EL (cell line): ENCODE measurements around the gene N4BP3.

Experiments used
- DNase-seq: peaks from one replicate; pipeline ENCODE4 v3.0.0-alpha.2; 2016

The N4BP3 gene

DNA sequence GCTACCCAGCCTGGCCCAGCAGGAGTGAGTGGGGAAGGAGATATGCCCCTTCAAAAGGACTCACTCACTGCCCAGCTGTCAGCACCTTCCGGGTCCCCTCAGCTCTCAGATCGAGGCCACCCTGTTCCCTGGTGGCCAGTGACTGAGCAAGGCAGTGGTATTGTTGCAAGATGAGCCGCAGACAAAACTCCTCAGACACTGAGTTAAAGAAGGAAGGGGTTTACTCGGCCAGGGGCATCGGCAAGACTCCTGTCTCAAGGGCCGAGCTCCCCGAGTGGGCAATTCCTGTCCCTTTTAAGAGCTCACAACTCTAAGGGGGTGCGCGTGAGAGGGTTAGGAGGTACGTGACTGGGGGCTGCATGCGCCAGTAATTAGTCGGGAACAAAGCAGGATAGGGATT, 9.7 kb upstream of the N4BP3 start:
- no peak for DNase-seq

DNA sequence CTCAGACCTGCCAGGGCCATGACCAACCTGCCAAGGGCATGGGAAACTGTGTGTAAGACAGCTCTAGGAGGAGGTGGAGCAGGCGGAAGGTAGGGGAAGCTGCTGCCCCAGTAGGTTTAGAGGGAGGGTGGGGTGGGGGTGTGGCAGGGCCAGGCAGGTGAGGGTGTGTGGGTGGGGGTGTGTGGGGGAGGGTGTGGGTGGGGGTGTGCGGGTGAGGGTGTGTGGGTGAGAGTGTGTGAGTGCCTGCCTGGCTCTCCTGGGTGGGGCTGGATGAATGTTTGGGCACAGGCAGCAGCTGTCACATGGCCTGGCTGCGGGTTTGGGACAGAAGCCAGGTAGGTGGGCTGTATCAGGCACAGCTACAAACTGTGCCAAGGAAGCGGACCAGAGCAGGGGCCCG, 8.8 kb upstream of the N4BP3 start:
- no peak for DNase-seq

DNA sequence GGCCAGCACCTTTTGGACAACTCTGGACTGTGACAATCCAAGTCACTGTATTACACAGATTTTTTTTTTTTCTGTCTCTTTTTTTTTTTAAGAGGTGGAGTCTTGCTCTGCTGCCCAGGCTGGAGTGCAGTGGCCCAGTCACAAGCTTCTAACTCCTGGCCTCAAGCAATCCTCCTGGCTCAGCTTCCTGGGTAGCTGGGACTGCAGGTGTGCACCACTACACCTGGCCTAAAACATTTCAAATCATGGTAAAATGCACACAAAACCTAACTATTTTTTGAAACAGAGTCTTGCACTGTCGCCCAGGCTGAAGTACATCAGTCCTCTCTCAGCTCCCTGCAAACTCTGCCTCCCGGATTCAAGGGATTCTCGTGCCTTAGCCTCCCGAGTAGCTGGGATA, 7.2 kb upstream of the N4BP3 start:
- no peak for DNase-seq

DNA sequence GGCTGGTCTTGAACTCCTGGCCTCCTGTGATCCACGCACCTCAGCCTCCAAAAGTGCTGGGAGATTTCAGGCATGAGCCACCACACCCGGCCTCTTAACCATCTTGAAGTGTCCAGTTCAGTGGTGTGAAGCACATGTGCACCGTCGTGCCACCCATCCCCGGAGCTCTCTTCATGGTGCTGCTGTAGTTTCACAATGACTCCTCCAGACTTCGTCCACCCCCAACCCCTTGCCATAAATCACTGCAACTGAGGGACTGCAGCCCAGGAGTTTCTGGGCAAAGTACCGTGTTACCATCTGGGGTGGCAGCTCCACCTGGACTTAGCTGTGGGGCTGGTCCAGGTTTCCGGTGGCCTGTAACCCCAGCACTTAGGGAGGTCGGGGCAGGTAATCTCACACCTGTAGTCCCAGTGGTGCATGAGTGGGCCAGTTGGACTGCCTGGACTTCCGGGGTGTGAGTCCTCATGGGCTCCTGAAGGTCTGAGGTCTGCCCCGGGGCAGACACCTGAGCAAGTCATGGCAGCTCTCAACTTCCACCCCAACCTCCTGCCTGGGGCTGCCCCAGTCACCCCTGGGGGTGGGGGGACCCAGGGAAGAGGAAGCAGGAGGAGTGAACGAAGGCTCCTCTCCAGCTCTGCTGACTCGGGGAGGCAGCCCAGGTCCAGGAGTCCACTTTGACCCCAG, 6.6 kb upstream of the N4BP3 start:
- DNase-seq, result no peak

DNA sequence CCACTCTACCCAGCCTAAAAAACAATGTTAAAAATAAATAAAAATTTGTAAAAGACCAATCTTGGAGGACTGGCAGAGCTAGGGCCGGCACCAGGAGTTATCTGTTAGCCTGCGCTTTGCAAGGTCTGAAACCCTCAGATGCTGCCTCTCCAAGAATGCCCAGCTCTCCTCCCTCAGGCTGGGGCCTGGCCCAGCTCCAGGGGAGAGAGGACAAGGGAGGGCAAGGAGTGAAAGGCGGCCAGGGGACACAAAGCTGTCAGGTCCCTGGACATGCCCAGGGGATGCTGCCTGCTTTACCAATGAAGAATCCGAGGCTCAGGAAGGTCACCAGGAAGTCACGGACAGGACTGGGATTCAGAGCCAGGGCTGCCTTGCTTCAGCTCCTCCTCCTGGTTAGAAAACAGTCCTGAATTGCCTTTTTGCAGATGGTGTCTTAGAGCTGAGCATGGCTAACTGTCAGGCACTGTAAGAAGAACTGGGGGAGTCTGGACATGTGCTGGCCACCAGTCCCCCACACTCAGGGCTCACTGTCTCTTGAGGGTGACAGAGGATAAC, 5.5 kb upstream of the N4BP3 start:
- DNase-seq, result no peak

DNA sequence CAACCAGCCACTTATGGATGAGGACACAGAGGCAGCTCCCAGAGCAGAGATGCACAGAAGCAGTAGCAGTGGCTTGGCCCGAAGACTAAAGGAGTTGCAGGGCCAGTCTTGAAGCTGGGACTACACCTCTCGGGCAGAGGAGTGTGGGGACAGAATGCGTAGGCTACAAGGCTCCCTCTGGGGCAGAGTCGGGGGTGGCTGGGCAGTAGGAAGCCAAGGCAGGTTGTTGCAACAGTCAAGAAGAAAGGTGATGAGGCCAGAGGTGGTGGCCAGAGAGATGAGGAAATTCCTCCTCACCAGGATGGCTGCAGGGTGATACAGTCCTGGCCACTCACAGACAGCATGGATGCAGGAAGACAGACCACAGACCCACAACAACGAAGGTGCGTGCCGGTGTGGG, 4.9 kb upstream of the N4BP3 start:
- DNase-seq, result no peak

DNA sequence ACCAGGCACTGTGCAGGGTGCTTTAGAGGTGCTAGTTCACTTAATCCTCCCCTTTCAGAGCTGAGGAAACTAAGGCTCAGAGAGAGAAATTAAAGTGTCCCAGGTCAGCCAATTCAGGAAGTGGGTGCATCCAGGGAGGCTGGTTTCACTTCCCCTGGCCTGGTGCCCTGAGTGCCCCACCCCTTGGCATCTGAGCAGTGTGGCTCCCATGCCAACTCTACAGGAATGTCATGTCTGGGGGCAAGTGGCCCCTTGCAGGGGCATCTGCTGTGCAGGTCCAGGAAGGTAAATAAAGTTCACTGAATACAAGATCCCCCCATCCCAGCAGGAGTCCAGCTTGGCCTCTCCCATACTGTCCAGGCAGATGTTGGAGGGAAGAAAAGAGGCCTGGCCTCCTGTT, 4.4 kb upstream of the N4BP3 start:
- no peak for DNase-seq

DNA sequence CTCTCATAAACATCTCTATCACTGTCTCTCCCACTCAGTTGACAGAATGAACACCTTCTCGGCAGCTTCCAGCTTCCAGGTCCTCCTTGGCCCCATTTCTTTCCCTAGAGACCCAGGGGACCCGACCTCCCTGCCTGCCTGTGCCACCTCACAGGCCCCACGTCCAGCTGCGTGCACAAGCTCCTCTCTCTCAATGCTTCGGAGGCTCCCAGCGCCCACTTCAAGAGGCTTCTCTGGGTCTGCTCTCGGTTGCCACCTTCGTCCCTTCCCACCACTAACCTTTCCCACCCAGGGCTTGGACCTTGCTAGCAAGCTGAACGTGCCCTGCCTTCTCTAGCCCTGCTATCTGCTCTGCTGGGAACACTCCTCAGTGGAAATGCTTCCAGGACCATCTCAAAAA, 2.8 kb upstream of the N4BP3 start:
- DNase-seq, result no peak

DNA sequence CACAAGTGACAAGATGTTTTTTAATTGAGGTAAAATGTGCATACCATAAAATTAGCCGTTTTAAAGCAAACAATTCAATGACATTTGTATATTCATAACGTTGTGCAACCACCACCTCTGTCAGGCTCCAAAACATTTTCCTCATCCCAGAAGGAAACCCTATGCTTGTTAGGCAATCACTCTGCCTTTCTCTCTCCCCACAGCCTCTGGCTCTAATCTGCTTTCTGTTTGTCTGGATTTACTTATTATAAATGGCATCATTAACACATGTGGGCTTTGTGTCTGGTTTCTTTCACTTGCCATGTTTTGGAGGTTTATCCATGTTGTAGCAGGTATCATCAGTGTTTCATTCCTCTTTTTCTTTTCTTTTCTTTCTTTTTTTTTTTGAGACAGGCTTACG, 1.4 kb upstream of the N4BP3 start:
- DNase-seq, result no peak

DNA sequence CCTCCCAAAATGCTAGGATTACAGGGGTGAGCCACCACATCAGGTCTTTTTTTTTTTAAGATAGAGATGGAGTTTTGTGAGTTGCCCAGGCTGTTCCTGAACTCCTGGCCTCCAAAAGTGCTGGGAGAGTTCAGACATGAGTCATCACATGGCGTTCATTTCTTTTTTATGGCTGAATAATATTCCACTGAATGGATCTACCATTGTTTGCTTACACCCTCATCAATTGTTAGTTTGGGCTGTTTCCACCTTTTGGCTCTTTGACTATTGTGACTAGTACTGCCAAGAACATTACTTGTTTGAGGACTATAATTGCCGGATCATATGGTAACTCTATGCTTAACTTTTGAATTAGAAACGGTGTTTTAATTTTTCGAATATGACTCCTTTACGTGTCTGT, 787 bp upstream of the N4BP3 start:
- no peak for DNase-seq

DNA sequence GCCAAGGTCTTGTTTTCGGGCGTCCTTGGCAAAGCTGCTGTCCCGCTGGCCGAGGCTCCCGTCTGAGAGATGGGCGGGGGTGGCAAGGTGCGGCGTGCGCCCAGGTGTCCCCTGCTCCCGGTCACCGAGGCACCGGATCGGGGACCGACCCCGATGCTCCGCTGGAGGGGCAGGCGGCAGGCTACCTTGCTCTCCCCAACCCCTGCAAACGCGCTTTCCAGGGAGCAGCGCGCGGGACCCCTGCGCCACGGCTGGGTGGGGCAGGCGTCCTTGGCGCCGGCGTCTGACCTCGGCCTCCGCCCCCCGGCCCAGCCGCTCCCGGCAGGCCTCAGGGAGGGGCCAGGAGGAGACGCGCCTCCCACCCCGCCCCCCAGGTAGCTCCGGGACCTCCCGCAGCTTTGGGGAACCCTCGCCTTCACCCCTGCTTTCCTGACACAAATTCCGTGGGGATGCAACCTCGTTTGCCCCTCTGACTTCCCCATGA, 551 bp downstream of the N4BP3 start:
- no peak for DNase-seq

DNA sequence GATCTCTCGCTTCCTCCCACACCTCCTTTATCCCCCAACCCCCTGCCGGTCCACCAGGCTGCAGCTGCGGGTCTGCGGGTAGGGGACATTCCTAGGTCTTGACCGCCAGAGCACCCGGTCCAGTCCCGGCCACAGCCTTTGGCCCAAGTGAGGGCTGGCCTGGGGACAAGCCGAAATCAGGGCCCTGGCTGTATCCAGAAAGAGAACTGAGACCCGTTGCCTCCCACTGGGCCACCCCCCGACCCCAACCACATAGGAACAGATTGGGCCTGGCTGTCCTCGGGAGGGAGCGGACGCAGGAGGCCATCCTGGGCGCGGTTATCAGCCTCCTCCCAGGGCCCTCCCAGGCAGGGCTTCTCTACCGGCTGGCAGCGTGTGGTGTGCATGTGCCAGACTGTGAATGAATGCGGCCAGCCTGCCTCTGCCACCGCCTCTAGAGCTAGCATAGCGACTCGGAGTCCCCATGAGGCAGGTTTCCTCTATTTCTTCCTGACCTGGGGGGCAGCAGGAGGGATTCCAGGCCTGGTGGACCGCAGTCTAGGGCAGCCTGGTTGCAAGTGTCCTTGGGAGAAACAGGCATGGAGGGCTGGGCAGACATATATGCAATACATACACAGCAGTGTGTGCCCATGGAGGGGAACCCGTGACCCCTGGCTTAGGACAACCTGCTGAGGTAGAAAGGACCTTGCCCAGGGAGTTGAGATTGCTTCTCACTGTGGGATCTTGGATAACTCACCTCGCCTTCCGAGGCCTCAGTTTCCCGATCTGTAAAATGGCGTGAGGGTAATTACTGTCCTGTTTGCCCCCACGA, 1.2 kb downstream of the N4BP3 start:
- no peak for DNase-seq

DNA sequence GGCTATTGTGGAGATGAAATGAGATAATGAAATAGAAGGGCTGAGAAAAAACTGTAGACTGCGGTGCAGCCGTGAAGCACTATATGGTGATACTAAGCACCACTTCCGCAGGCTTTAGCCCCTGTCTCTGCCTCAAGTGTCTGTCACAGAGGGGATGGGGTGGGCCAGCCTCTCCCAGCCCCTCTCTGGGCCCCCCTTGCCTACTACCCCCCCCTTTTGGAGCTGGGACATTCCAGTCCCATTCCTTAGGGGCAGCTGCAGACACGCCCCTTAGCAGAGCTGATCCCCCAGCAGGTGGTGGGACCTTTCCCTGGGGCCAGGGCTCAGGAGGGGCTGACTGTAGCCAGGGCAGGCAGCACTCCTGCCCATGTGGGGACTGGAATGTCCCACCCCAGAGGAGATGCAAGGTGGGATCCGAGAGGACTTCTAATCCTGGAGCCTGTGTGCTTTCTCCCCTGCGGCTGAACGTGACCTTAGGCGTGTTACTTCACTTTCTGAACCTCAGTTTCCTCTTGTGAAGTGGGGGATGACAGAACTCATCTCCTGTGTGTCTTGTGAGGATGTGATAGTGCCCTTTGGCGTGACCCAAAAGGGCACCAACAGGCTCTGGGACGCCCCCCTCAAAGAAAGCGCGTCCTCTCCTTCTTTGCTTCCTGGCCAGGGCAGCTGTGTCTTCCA, 1.9 kb downstream of the N4BP3 start:
- no peak for DNase-seq

DNA sequence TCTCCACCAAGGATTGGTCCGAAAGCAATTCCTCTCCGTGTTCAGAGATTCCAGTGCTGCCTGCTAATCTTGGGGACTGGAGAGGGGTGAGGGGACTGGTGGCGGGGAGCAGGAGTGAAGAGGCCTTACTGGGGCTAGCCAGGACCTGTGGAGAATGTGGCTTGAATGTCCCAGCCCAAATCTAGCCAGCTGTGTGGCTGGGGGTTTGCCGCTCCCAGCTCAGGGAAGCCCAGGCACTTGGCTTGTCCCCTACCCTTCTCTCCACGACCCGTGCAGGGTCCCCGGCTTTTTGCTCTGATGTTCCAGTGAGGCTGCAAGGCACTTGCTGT, 2.4 kb downstream of the N4BP3 start:
- DNase-seq, result no peak

DNA sequence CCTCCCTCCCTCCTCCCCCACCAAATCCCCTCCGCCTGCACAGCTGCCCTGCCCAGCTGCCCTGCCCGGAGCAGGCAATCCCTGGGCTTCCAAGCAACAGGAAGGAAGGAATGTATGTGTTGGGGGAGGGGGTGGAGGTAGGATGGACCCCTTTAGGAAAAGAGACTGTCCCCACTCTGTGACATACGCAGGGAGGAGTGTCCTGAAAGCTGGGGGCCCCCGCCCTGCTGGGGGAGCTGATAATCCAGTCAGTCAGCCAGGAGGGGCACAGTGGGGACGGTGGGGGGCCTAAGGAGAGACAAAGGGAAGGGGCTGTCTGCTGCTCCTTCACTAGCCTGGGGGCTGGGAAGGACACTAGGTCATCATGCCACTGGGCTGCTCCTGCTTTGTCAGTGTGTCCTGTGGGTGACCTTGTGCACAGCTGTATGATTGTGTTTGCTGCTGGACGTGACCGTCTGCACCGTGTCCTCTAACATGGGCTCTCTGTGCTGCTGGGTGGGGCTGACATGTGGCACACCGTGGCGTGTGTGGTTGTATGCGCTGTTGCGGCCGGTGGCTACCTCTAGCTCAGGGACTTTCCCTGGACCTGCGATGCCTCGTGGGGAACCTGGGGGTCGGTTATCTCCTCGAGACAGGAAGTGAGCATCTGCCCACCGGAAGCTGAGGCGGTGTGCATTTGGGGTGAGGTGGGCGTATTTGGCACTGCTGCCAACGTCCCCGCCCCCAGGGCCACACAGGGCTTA, 3.0 kb downstream of the N4BP3 start:
- no peak for DNase-seq

DNA sequence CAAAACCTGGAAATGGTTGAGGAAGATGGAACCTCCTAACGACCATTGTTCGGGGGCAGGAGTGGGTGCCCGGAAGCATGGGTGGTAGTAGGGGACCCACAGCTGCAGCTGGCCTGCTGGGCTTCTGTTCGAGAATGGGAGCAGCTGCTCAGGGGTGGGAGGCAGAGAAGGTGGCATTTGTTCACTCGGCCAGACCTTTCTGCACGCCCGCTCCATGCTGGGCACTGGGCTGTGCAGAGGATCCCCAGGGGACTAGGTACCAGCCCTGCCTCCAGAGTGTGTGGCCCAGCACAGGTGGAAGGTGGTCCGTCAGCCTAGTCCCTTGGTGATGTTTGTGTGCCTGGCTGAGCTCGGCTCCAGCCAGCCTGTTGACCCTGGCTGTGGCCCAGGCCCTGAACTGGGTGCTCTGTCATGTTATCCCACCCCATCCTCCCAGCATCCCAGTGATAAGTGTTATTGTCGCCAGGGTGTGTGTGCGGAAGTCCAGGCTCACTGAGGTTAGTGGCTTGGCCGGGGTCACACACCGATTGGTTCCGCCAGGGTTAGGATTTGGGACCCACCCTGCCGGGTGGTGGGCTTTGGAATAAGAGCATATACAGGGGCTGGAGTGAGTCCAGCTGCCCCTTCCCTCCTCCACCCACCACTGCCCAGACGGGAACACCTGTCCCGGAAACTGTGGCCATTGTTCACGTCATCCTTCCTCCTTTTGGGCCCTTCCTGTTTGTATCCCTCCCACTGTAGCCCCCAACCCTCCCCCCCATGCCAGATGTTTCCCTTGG, 4.8 kb downstream of the N4BP3 start:
- no peak for DNase-seq

DNA sequence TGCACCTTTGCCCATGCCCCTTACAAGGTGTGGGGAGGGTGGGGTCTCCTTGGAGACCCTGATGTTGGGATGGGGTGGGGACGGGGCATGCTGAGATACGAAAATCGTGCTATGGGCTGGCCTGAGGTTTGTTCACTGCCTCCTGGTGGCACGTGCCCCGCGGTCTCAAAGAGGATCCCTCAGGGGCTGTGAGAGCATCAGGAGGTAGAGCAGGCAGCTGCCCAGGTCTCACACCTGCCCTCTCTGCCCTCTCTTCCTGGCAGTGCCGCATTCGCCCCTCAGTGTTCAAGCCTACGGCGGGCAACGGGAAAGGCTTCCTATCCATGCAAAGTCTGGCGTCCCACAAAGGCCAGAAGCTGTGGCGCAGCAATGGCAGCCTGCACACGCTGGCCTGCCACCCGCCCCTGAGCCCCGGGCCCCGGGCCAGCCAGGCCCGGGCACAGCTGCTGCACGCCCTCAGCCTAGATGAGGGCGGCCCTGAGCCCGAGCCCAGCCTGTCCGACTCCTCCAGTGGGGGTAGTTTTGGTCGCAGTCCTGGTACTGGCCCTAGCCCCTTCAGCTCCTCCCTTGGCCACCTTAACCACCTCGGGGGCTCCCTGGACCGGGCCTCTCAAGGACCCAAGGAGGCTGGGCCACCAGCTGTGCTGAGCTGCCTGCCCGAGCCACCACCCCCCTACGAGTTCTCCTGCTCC, 6.7 kb downstream of the N4BP3 start:
- DNase-seq, result no peak

DNA sequence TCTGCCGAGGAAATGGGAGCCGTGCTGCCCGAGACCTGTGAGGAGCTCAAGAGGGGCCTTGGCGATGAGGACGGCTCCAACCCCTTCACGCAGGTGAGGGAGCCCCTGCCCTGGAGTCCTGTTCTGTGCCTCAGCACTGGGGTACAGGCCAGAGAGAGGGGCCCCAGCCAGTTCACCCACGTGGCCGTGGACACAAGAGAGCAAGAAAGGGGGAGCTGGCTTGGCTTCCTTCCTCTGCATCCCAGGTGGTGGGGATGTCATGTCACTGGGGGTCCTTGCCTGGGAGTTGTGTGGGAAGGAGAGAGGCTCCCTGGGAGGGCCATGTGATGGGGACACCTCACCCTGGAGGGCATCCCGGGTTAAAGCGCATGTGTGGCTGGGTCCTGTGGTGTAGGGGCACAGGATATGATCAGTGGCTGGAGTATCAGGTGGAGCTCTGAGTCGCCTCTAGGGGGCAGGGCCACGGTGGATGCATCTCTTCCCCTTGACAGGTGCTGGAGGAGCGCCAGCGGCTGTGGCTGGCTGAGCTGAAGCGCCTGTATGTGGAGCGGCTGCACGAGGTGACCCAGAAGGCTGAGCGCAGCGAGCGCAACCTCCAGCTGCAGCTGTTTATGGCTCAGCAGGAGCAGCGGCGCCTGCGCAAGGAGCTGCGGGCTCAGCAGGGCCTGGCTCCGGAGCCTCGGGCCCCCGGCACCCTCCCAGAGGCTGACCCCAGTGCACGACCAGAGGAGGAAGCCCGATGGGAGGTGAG, 7.5 kb downstream of the N4BP3 start:
- peak; percentile 16 for DNase-seq

DNA sequence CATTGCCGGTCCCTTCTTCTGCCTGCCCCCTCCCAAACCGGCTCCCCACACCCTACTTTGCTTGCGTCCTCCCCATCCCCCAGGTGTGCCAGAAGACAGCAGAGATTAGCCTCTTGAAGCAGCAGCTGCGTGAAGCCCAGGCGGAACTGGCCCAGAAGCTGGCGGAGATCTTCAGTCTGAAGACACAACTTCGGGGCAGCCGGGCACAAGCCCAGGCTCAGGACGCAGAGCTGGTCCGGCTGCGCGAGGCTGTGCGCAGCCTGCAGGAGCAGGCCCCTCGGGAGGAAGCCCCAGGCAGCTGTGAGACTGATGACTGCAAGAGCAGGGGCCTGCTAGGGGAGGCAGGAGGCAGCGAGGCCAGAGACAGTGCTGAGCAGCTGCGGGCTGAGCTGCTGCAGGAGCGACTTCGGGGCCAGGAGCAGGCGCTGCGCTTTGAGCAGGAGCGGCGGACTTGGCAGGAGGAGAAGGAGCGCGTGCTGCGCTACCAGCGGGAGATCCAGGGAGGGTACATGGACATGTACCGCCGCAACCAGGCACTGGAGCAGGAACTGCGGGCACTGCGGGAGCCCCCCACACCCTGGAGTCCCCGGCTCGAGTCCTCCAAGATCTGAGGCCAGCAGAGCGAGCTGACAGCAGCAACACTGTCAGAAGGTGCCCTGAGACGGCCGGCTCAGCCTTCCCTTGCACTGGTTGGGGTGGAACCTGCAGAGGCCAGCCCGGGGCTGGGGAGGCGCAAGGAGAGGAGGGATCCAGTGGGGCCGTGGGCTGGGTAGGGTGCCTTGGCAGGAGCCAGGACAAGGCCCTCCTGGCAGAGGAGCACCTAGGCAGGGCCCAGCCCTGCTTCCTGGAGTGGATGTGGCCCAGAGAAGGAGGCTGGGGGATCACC, 8.3 kb downstream of the N4BP3 start:
- DNase-seq, result no peak

DNA sequence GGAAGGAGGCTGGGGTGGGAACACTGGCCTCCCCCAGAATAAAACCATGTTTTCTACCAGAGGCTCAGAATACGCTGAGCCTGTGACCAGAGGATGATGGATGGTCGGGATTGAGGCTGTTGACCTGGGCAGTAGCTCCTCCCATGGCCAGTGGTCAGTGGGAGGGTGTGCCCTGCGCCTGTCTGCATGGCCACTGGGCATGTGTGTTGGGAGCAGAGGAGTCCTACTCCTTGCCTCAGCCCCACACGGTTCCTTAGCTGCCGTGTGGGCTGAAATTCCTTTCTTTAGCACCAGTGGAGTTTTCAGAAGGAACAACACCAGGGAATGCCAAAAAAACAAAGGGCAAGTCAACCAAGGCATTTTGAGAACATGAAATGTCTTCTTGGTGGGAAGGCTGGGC, 9.0 kb downstream of the N4BP3 start:
- DNase-seq, result no peak
